Stimulated activated CD8-positive, alpha-beta memory T cell treated with anti-CD3 and anti-CD28 coated beads, Interleukin-7, amount 100 ng/mL, for 4 hours (primary cell): ENCODE results near the gene APEH.
"Not testable (repeated sequence)": the region's sequence is repeated elsewhere in the genome, so short reads cannot be mapped to it uniquely, and the experiment has no call there.

Experiments
- DNase-seq, 2 donors: peaks; one replicate each; pipeline ENCODE4 v3.0.0-alpha.2; 2020; ENCODE audit warnings: low read depth in 2 of 2

The APEH gene

GRCh38 chr3:49668861-49669260, 5.3 kb upstream of the APEH start:
- no peak for DNase-seq

DNA sequence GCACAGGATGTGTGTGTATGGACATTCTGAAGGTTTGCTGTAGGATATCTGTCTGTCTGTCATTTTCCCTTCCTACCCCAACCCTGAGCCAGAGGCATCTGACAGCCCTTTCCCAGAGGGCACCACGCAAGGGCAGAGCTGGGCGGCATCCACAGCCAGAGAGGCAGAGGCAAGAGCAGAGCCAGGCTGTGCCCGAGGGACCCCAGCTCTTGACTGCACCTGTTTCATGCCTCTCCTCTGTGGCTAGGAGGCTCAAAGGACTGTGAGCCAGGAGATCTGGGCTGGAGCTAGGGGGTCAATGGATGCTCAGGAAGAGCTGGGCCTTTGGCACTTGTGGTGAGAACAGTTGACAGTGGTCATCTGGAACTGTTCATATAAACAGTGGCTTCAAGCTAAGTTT, 4.8 kb upstream of the APEH start:
- DNase-seq, result no peak

GRCh38 chr3:49670940-49671290, 3.2 kb upstream of the APEH start:
- DNase-seq, result no peak

DNA sequence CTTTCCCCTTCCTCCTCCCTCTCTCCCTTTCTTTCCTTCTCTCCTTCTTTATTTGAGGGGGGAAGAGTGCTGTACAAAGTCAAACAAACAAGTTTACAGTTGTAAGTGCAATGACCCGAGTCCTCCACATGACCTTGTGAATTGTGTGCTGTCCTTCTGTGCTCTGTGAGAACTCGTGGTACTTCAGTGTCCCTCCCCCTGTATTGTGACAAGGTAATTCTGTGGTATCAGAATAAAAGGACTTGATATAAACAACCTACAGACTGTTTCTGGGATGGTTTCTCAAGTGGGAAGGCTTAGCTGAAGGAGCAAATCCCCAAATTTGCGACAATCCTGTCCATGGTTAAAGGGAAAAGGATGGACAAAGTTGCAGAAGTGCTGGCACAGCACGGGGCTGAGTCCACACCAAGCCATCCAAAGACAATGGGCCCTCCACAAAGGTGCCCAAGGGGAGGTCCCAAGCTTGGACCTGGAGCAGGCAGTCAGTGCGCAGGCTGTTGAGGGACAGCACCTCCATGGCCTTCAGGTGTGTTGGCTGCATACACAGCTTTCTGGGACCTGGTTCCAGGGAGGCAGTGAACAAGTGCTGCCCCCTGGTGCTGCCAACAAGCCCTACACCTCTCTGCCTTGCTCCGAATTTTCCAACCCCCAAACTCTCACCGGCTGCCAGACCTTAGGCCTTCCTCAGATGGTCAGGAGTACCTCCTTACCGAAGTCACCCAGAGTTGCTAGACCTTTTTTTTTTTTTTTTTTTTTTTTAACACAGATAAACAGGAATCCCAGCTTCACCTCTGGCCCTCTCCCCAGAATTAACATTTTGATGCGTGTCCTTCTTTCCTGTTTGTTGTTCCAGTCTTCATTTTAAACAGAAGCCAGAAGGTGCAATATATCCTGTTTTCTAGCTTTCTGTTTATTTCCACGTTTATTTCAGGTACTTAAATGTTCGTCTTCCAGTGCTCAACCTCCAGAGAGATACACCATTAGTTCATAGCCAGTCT, 2.6 kb upstream of the APEH start:
- DNase-seq, result peak; percentile 50 to 56

DNA sequence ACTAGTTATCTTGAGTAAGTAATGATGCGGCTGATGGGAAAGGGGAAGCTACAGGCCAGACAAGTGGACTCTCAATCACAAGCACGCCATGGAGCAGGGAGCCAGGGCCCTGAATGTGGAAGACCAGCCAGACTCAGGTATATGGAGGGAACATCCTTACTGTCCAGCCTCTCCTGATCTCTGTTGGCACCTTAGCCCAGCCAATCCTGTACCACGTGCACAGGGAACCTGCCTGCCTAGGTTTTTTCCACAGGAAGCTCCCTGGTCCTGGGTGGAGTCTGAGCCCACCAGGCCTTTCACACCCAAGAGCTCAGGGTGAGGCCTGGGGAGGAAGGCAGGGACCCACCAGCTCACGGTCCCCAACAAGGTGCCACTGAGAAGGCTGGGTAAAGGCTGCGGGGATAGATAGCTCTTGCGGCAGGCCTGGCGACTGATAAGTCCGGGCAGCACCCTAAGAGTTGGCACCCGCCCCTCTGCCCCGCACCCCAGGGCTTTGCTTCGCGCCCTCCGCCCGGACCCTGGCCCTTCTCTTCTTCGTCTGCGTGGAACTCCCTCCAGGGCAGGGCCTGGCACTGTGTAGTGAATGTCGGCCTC, 933 bp upstream of the APEH start:
- DNase-seq, result no peak

GRCh38 chr3:49674497-49674983, 389 bp downstream of the APEH start:
- peak in 1 of 2 donors; percentile 20 for DNase-seq

- no peak for DNase-seq
These were observed 1.8 kb downstream of the APEH start for GRCh38 chr3:49675912-49676311.

DNA sequence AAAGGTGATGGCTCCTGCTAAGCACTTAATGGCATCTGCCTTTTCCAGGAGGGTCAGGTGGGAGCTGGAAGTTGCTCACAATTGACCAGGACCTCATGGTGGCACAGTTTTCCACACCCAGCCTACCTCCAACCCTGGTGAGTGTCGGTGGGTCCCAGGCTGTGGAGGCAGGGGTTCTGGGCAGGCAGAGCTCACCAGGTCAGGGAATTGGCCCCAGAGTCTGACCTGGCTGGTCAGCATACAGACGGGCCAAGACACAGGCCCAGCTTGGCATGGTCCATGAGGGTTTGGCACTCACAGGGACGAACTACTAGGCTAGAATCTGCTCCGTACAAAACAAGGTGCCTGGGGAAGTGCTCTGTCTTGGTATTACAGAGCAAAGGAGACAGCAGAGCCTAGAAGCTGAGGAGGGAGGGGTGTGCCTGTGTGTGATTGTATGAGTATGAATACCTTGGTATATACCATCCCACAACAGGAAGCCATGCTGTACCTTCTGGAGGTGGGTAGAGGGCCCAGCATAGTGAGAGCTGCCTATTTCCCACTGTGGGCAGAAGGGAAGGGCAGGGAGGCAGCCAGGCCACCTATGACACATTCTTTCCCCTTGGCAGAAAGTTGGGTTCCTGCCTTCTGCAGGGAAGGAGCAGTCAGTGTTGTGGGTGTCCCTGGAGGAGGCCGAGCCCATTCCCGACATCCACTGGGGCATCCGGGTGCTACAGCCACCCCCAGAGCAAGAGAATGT, 6.5 kb downstream of the APEH start:
- no peak for DNase-seq

GRCh38 chr3:49681232-49681522, 7.0 kb downstream of the APEH start:
- DNase-seq, result no peak

- no peak for DNase-seq
These were observed 7.4 kb downstream of the APEH start for GRCh38 chr3:49681543-49681942.

DNA sequence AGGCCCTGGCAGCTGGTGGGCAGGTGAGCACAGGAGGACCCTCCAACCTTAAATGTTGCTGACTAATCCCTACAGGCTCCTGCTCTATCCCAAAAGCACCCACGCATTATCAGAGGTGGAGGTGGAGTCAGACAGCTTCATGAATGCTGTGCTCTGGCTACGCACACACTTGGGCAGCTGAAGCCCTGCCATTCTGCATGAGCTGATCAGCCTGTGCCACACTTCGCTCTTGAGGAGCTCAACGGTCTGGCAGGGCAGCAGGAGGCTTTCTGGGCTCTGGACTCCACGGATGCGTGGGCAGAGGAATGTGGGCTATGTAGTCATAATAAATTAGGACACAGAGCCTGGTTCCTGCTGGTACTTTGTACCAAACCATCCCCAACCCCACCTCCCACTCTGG, 9.0 kb downstream of the APEH start:
- DNase-seq, result no peak

DNA sequence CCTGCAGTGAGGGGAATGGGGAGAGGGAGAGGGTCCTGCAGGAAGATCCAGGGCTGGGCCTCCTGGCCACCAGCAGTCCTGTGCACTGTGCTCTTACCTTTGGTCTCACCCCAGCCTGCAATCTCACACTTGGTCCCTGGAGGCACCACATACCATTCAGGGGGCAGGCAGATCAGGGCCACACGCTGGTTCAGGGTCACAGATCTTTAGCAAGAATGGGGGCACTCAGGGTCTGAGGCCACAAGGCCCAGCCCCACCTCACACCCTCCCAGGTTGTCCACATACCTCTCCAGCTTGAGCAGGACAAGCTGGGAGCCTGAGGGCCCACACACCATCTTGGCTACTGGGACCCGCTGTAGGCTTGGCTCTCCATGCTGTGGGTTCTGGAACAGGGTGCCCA, 10.3 kb downstream of the APEH start:
- not testable (repeated sequence) for DNase-seq

- not testable (repeated sequence) for DNase-seq
These were observed 11.0 kb downstream of the APEH start for GRCh38 chr3:49685103-49685502.

- DNase-seq, result not testable (repeated sequence)
These were observed 11.7 kb downstream of the APEH start for GRCh38 chr3:49685846-49686245.

GRCh38 chr3:49686346-49686745, 12.2 kb downstream of the APEH start:
- peak in 1 of 2 donors; percentile 20 for DNase-seq

GRCh38 chr3:49686769-49687423, 12.7 kb downstream of the APEH start:
- DNase-seq, result peak in 1 of 2 donors; percentile 19

- DNase-seq, result not testable (repeated sequence)
These were observed 13.3 kb downstream of the APEH start for GRCh38 chr3:49687424-49687795.

DNA sequence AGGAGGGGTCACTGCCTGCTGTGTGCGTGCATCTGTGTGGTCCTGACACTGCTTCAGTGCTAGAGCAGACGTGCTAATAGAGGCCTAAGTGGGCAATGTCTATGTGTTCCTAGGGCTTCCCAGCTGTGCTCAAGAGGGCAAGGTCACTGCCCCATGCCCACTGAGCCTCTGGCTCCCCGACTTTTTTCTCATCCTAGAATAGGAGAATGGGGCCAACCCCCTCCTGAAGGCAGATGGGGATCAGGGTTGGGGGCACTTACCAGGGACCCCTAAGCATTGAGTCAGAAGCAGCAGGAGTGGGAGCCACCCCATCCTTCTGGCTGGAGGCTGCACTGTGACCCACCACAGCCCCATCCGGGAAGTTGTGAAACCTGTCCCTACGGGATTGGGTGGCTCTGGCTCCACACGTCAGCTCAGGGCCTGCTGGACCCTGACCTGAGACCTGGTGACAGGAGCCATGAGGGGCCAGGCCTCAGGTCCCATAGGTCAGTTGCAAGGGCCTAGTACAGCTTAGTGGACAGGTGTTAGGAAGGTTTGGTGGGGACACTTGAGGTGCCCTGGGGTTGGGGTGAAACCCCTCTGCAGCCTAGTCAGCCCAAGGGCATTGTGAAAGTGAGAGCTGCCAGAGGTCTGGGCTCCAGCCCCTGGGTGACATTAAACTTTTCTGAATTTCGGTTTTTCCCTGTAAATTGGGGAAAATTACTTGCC, 14.3 kb downstream of the APEH start:
- not testable (repeated sequence) for DNase-seq

DNA sequence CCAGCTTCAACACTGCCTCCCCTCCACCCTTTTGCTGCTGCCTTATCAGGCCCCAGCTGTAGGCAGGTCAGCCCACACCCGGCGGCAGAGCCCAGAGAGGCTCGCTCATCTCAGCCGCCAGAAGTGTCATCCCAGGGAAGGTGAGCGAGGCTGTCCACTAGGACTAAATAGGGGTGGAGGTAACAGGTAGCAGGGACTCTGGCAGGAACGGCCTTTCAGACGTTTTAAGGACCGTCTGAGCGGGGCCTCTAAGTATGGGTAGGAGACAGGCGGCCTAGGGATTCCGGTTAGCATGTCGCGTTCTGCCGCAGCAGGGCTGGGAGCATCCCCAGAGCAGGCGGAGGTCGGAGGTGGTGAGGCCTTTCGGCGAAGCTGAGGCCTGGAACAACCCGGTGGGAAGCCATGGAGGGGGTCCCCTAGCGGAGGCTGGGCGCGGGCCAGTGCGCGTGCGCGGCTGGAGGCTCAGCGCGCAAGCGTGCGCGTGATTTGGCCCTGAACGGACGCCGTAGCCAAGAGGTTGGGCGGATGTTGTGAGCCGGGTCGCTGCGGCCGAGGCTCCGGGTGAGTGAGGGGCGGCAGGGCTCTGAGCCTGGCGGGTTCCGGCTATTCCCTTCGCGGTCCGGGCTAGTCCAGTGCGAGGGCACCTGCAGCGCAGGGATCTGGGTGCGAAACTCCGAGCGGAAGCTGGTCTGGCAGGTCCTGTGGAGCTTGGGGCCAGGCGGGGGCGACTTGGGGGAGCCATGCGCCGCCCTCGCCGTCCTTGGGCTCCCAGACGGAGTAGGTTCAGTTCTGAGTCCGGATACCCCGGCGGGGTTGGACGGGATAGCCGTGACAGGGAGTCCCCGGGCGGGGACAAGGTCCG, 15.1 kb downstream of the APEH start, which contains the start of the genes MST1 and RNF123:
MST1 (minus strand) TSS at position 429 of the 862 bp plus-strand sequence. CDS start 783 bp downstream, outside the sequence.
RNF123 (plus strand) TSS at position 512 of the 862 bp plus-strand sequence. CDS start 1,609 bp downstream, outside the sequence.
- DNase-seq, result peak; percentile 79 to 88
